Mammary epithelial cell (primary cell): Measurements from ENCODE around the gene MFAP1.

Experiments used
- EZH2 ChIP-seq: IDR thresholded peaks from 2 replicates; pipeline ENCODE4 v1.6.1; 2012; ENCODE audit warnings: low read length, inconsistent platforms, borderline replicate concordance
- TF ChIP-seq, protein P1 (sequence below), 2 donors: IDR thresholded peaks in 1 of 2; conservative IDR thresholded peaks in 1 of 2; 2 replicates each; pipeline ENCODE4 v1.5.1; 2011 to 2012; ENCODE audit warnings: inconsistent platforms in 2 of 2, low read length in 2 of 2, mild to moderate bottlenecking in 2 of 2, control low read depth in 1 of 2, low read depth in 1 of 2; ENCODE audit not compliant: insufficient read depth in 1 of 2; ENCODE audit errors: extremely low read depth in 1 of 2

DNA sequence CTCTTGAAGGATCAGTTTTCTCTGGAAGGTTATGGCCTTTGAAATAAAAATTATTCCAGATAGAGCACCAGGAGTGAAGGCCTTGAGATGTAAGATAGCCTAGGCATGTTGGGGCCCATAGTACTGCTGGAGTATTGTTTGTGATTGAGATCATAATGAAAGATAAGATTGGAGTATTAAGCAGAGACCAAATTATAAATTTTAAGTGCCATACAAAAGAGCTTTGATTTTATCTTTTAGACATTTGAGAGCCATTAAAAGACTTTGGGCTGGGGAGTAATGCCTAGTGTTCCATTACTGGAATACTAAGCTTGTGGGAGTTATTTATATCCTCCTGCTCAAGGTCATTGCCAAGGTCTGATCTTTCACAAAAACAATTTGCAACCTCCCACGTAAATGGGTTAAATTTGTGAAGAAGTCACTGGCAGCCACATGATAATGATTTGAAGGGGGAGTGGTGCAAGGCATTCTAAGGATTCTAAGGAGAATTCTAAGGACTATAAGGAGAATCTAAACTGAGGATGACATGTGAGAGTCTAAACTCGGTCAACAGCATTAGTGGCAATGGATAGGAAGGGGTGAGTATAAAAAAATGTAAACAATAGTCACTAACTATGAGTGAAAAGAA, 60.6 kb downstream of the MFAP1 start:
- TF ChIP-seq, protein P1, sequence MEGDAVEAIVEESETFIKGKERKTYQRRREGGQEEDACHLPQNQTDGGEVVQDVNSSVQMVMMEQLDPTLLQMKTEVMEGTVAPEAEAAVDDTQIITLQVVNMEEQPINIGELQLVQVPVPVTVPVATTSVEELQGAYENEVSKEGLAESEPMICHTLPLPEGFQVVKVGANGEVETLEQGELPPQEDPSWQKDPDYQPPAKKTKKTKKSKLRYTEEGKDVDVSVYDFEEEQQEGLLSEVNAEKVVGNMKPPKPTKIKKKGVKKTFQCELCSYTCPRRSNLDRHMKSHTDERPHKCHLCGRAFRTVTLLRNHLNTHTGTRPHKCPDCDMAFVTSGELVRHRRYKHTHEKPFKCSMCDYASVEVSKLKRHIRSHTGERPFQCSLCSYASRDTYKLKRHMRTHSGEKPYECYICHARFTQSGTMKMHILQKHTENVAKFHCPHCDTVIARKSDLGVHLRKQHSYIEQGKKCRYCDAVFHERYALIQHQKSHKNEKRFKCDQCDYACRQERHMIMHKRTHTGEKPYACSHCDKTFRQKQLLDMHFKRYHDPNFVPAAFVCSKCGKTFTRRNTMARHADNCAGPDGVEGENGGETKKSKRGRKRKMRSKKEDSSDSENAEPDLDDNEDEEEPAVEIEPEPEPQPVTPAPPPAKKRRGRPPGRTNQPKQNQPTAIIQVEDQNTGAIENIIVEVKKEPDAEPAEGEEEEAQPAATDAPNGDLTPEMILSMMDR (conservative IDR thresholded peaks at IDR 0.05 in 1 of 2, IDR thresholded peaks at IDR 0.05 in 1 of 2; ENCODE audit: extremely low read depth in 1 of 2, insufficient read depth in 1 of 2, low read depth in 1 of 2, low read length in 2 of 2), result no peak
- no peak for TF ChIP-seq EZH2
